Measurements from ENCODE around the gene CNTNAP5. TPM values are rescaled to one million over a fixed set of nuclear protein-coding genes. Genes with fewer than 3 reads are reported as not detected.
A peak's percentile ranks its signal among the peaks of the same experiment; 100 is the strongest.

CNTNAP5 gene
- total RNA-seq, 1 experiment from 2014 or later, result not detected

- Histone ChIP-seq H3K27me3 (replicated peaks; ENCODE audit: insufficient read depth, low read depth, low read length, poor library complexity) (peaks cover 37% of the 10 kb centered on the region), H3K4me3 (ENCODE audit: low read depth, low read length, poor library complexity, severe bottlenecking) (no peak overlapping the region), H3K27ac (ENCODE audit: low read depth, low read length, poor library complexity, severe bottlenecking) (no peak overlapping the region), H3K36me3 (ENCODE audit: insufficient read depth, low read length, poor library complexity, severe bottlenecking) (no peaks in the 10 kb centered on the region), H3K9me3 (ENCODE audit: low read depth, low read length, poor library complexity, severe bottlenecking) (no peaks in the 10 kb centered on the region), H3K4me1 (ENCODE audit: insufficient read depth, low read length, poor library complexity, severe bottlenecking) (no peaks in the 10 kb centered on the region)
- DNase-seq (ENCODE audit: low spot score), result peak; percentile 67
- intact Hi-C loops (cut with micrococcal nuclease; ENCODE audit: unreplicated experiment), result no loop called here
- ChIA-PET POLR2A (ENCODE audit: low non-redundant PET) (no interaction called here), CTCF (interaction anchor here (0.7 kb wide), 1 partner anchor 96 kb away, joined by 3 read pairs; no protein-coding TSS in a partner anchor)
- TF ChIP-seq EZH2 (IDR thresholded peaks at IDR 0.05; ENCODE audit: borderline replicate concordance, low read depth, low read length, poor library complexity, severe bottlenecking) (no peak), CTCF (conservative IDR thresholded peaks at IDR 0.05; ENCODE audit: low read depth, low read length) (peak; percentile 68)
- no TSS peak for BruUV-seq (replicated peaks)
Observed at GRCh38 chr2:124027182-124027581, 2.1 kb downstream of the CNTNAP5 start.

- Histone ChIP-seq H3K4me3 (ENCODE audit: low read depth, low read length, poor library complexity, severe bottlenecking) (no peak overlapping the region), H3K27me3 (replicated peaks; ENCODE audit: insufficient read depth, low read depth, low read length, poor library complexity) (peaks cover 3% of the 10 kb centered on the region), H3K27ac (ENCODE audit: low read depth, low read length, poor library complexity, severe bottlenecking) (no peak overlapping the region), H3K9me3 (ENCODE audit: low read depth, low read length, poor library complexity, severe bottlenecking) (no peaks in the 10 kb centered on the region), H3K4me1 (ENCODE audit: insufficient read depth, low read length, poor library complexity, severe bottlenecking) (no peaks in the 10 kb centered on the region), H3K36me3 (ENCODE audit: insufficient read depth, low read length, poor library complexity, severe bottlenecking) (no peaks in the 10 kb centered on the region)
- no peak for DNase-seq (ENCODE audit: low spot score)
- intact Hi-C loops (cut with micrococcal nuclease; ENCODE audit: unreplicated experiment), result no loop called here
- TF ChIP-seq CTCF (conservative IDR thresholded peaks at IDR 0.05; ENCODE audit: low read depth, low read length), result no peak
- no peak for TF ChIP-seq EZH2 (IDR thresholded peaks at IDR 0.05; ENCODE audit: borderline replicate concordance, low read depth, low read length, poor library complexity, severe bottlenecking)
- ChIA-PET CTCF (no interaction called here), POLR2A (ENCODE audit: low non-redundant PET) (interaction anchor here (0.7 kb wide), 1 partner anchor 25 kb away, joined by 3 read pairs; no protein-coding TSS in a partner anchor)
- no TSS peak for BruUV-seq (replicated peaks)
Observed at GRCh38 chr2:124032799-124033198, 7.7 kb downstream of the CNTNAP5 start.

GRCh38 chr2:124034265-124034664, 9.2 kb downstream of the CNTNAP5 start:
- DNase-seq (ENCODE audit: low spot score), result no peak
- no peak for TF ChIP-seq EZH2 (IDR thresholded peaks at IDR 0.05; ENCODE audit: borderline replicate concordance, low read depth, low read length, poor library complexity, severe bottlenecking)
- TF ChIP-seq CTCF (conservative IDR thresholded peaks at IDR 0.05; ENCODE audit: low read depth, low read length), result no peak
- intact Hi-C loops (cut with micrococcal nuclease; ENCODE audit: unreplicated experiment), result no loop called here
- ChIA-PET POLR2A (ENCODE audit: low non-redundant PET) (no interaction called here), CTCF (no interaction called here)
- Histone ChIP-seq H3K4me1 (ENCODE audit: insufficient read depth, low read length, poor library complexity, severe bottlenecking) (no peaks in the 10 kb centered on the region), H3K36me3 (ENCODE audit: insufficient read depth, low read length, poor library complexity, severe bottlenecking) (no peaks in the 10 kb centered on the region), H3K4me3 (ENCODE audit: low read depth, low read length, poor library complexity, severe bottlenecking) (no peak overlapping the region), H3K9me3 (ENCODE audit: low read depth, low read length, poor library complexity, severe bottlenecking) (no peaks in the 10 kb centered on the region), H3K27ac (ENCODE audit: low read depth, low read length, poor library complexity, severe bottlenecking) (no peak overlapping the region), H3K27me3 (replicated peaks; ENCODE audit: insufficient read depth, low read depth, low read length, poor library complexity) (peaks cover 3% of the 10 kb centered on the region)
- BruUV-seq (replicated peaks), result no TSS peak
